Body of pancreas (tissue), 4 donors: ENCODE measurements around the gene GEMIN5. TPM values are rescaled to one million over a fixed set of nuclear protein-coding genes. Genes with fewer than 3 reads are reported as not detected.

Experiments
- ATAC-seq: fragments of 150-250 bp; one replicate; pipeline ENCODE4 v1.9.1; 2016
- DNase-seq, 4 donors: peaks; one replicate each; pipeline ENCODE4 v3.0.0-alpha.2; 2019
- H3K27ac ChIP-seq, 4 donors: fragments of 200-600 bp; sonication (generic); 1 replicate in 3 of 4; 2 replicates in 1 of 4; pipeline versions ENCODE4 v1.5.1 to v1.6.1; 2016 to 2019; ENCODE audit warnings: mild to moderate bottlenecking in 1 of 4, mixed read lengths in 1 of 4, moderate library complexity in 1 of 4
- H3K27me3 ChIP-seq, 2 donors: fragments of 200-600 bp; sonication (generic); one replicate each; pipeline ENCODE4 v1.6.0; 2016; ENCODE audit warnings: mild to moderate bottlenecking in 1 of 2
- H3K36me3 ChIP-seq, 2 donors: fragments of 200-600 bp; sonication (generic); replicated peaks in 1 of 2; 2 replicates each; pipeline ENCODE4 v1.5.1; 2016; ENCODE audit warnings: low read depth in 2 of 2; ENCODE audit not compliant: insufficient read depth in 1 of 2
- H3K4me1 ChIP-seq: fragments of 200-600 bp; sonication (generic); one replicate; pipeline ENCODE4 v1.6.0; 2016
- H3K4me3 ChIP-seq, 2 donors: fragments of 200-600 bp; sonication (generic); 1 replicate in 1 of 2; 2 replicates in 1 of 2; pipeline ENCODE4 v1.5.1; 2016 to 2019
- H3K9me3 ChIP-seq, 3 donors: fragments of 200-600 bp; sonication (generic); 1 replicate in 2 of 3; 2 replicates in 1 of 3; pipeline ENCODE4 v1.5.1; 2016
- CTCF ChIP-seq, 7 experiments: fragments of 450-650 bp in 4 of 7; fragments of 200-600 bp in 3 of 7; sonication (generic) in 3 of 7; IDR thresholded peaks; one replicate each; pipeline ENCODE4 v1.5.1; 2016 to 2019; ENCODE audit warnings: antibody characterized with exemption in 7 of 7
- POLR2A ChIP-seq, 3 donors: fragments of 450-650 bp; IDR thresholded peaks; one replicate each; pipeline ENCODE4 v1.6.1; 2016; ENCODE audit warnings: antibody characterized with exemption in 3 of 3, mild to moderate bottlenecking in 2 of 3
- WGBS, 2 donors: methylation state at CpG; one replicate each; pipeline ENCODE4 v1.1.5; 2017; 5-methylcytosine and 5-hydroxymethylcytosine counted together
- intact Hi-C: fragments of 100-400 bp; cut with DNase I; formaldehyde crosslinking; loops from one replicate; pipeline ENCODE4 v1.15.1; 2023
- total RNA-seq, 2 donors: library from RNA; depleted of rRNA; stranded (reverse); fragments of >200 nt; gene quantifications; one replicate each; pipeline ENCODE4 v1.1.0, GENCODE V29; 2016

Gene GEMIN5
- total RNA-seq, 2 donors from 2014 or later, result 5.7 to 8.2 TPM

GRCh38 chr5:154895606-154896561 is 42.1 kb downstream of the GEMIN5 start:
- intact Hi-C loops, result no loop called here
- Histone ChIP-seq H3K36me3 (peaks cover 11 to 28% of the 10 kb centered on the region in 2 donors), H3K27ac (no peak overlapping the region), H3K27me3 (no peaks in the 10 kb centered on the region), H3K4me1 (no peaks in the 10 kb centered on the region), H3K4me3 (no peak overlapping the region), H3K9me3 (no peaks in the 10 kb centered on the region)
- DNase-seq (no peak), ATAC-seq (no peak)
- 84 to 89% methylated on average over 14 of the region's 14 CpGs for WGBS, 2 donors
- TF ChIP-seq CTCF (IDR thresholded peaks at IDR 0.05) (no peak), POLR2A (IDR thresholded peaks at IDR 0.05) (no peak)

- Histone ChIP-seq H3K27me3 (no peaks in the 10 kb centered on the region), H3K27ac (no peak overlapping the region), H3K4me1 (no peaks in the 10 kb centered on the region), H3K36me3 (peaks cover 12 to 30% of the 10 kb centered on the region in 2 donors), H3K9me3 (no peaks in the 10 kb centered on the region), H3K4me3 (no peak overlapping the region)
- TF ChIP-seq POLR2A (IDR thresholded peaks at IDR 0.05), result no peak
- TF ChIP-seq CTCF (IDR thresholded peaks at IDR 0.05), result no peak
- ATAC-seq (no peak), DNase-seq (no peak)
- 79 to 93% methylated on average over 5 of the region's 5 CpGs for WGBS, 2 donors
- intact Hi-C loops, result no loop called here
Measured at GRCh38 chr5:154893381-154893780, 44.6 kb downstream of the GEMIN5 start.

DNA sequence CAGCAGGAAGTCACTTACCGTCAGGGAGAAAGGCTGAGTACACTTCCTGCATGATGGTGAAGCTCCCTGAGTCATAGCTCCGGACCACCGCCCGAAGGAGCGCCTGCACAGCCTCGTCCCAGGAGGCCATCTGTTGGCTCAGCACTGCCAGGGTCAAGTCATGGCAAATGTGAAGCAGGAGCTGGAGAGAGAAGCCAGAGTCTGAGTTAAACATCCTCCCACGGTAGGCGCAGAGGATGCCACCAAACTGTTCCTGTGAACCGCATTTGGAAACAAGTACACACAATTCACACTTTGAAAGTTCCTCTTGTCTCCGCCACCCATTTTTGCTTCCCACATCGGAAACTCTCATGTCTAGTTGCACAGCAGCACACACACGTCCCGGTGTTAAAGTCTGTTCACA is 45.6 kb downstream of the GEMIN5 start:
- no peak overlapping the region for H3K27ac ChIP-seq
- TF ChIP-seq POLR2A (IDR thresholded peaks at IDR 0.05), result no peak

DNA sequence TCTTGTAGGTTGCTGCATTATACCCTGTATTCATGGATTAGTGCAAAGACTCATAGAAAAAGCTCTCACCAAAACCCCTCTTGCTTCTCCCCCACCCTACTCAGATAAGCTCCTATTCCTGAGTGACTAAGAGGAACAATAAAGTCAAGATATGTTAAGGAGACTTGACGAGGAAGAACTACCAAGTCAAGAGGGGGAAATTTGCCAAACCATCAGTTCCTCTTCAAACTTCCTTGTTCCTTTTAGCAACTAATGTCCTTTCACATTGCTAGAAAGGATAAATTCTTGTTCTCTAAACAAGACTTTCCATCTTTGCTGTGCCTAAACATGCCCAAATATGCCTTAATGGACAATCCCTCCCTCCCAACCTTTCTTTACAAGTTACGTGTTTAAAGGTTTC is 52.6 kb downstream of the GEMIN5 start:
- no peaks in the 10 kb centered on the region for H3K4me1 ChIP-seq
- H3K27ac ChIP-seq, result no peak overlapping the region
- peaks cover 0 to 8% (median 0%) of the 10 kb centered on the region in 3 donors for H3K9me3 ChIP-seq
- H3K27me3 ChIP-seq, result no peaks in the 10 kb centered on the region
- 91 to 95% methylated on average over 2 of the region's 2 CpGs for WGBS, 2 donors
- TF ChIP-seq POLR2A (IDR thresholded peaks at IDR 0.05), result no peak
- no peak for TF ChIP-seq CTCF (IDR thresholded peaks at IDR 0.05)
- no peak overlapping the region for H3K4me3 ChIP-seq
- DNase-seq, result no peak
- intact Hi-C loops, result no loop called here
- peaks cover 5 to 19% of the 10 kb centered on the region in 2 donors for H3K36me3 ChIP-seq
- ATAC-seq, result no peak

More for the DNA sequence above, 45.6 kb downstream of the GEMIN5 start:
- no peaks in the 10 kb centered on the region for H3K27me3 ChIP-seq
- intact Hi-C loops, result no loop called here
- WGBS, 2 donors, result 77 to 82% methylated on average over 13 of the region's 13 CpGs
- no peaks in the 10 kb centered on the region for H3K4me1 ChIP-seq
- no peaks in the 10 kb centered on the region for H3K9me3 ChIP-seq
- ATAC-seq, result no peak
- H3K4me3 ChIP-seq, result no peak overlapping the region
- no peak for DNase-seq
- peaks cover 11 to 33% of the 10 kb centered on the region in 2 donors for H3K36me3 ChIP-seq

DNA sequence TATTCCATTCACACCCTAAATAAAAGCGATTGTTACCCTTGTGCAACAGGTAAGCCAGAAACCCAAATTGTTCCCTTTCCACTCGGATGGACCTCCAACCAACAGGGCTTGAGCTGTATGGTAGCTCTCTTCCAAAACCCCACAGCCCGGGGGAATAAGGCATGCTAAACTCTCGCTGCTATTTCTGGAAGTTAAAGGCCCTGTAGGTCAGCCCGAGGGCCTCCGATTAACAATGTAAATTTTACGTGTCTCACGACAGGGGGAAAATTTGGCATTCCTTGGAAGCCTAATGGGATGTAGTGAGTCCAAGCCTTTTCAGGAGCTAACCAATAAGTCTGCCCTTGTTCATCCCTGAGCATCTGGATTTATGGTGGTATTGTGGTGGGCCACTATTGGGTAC is 53.6 kb downstream of the GEMIN5 start:
- WGBS, 2 donors, result 95 to 96% methylated on average over 8 of the region's 8 CpGs
- Histone ChIP-seq H3K4me3 (no peak overlapping the region), H3K9me3 (peaks cover 0 to 8% (median 0%) of the 10 kb centered on the region in 3 donors), H3K36me3 (peaks cover 5 to 13% of the 10 kb centered on the region in 2 donors), H3K4me1 (no peaks in the 10 kb centered on the region), H3K27ac (no peak overlapping the region), H3K27me3 (no peaks in the 10 kb centered on the region)
- no peak for ATAC-seq
- intact Hi-C loops, result no loop called here
- TF ChIP-seq CTCF (IDR thresholded peaks at IDR 0.05), result no peak
- TF ChIP-seq POLR2A (IDR thresholded peaks at IDR 0.05), result no peak
- no peak for DNase-seq
